IMR-90 (cell line): Measurements from ENCODE around the gene EDARADD. TPM values are rescaled to one million over a fixed set of nuclear protein-coding genes. Genes with fewer than 3 reads are reported as not detected.

Experiments used
- ATAC-seq: fragments of 200-7000 bp; cut with Tn5 transposase; 2 replicates; pipeline ENCODE4 v1.9.1; 2020; ENCODE audit warnings: low read depth, mild to moderate bottlenecking, moderate library complexity
- BruUV-seq: library from RNA; stranded (reverse); fragments of 400-500 nt; replicated peaks from 2 replicates; lab custom pipeline; 2021; lab: Mats Ljungman, UMichigan
- CTCF ChIA-PET: fragments of 300-600 bp; formaldehyde crosslinking; extraction: SDS; loops from one replicate; lab custom pipeline; 2021; ENCODE audit warnings: antibody characterized with exemption; lab: Yijun Ruan, JAX
- POLR2A ChIA-PET: fragments of 300-600 bp; sonication (Branson Sonifier 250); formaldehyde crosslinking; loops from one replicate; lab custom pipeline; 2022; ENCODE audit warnings: antibody characterized with exemption; ENCODE audit not compliant: unreplicated experiment; lab: Charles Lee
- DNase-seq: peaks from one replicate; pipeline ENCODE4 v3.0.0; 2013
- H2AFZ ChIP-seq: replicated peaks from 2 replicates; pipeline ENCODE3; 2013; ENCODE audit warnings: low read length, mild to moderate bottlenecking; ENCODE audit not compliant: poor library complexity
- H2AK5ac ChIP-seq: 2 replicates; pipeline ENCODE4 v1.6.1; 2013; ENCODE audit warnings: low read depth, low read length, inconsistent platforms
- H2AK9ac ChIP-seq: replicated peaks from 2 replicates; pipeline ENCODE3; 2013; ENCODE audit warnings: mild to moderate bottlenecking, low read depth, low read length, moderate library complexity; ENCODE audit not compliant: poor library complexity
- H2BK120ac ChIP-seq: 2 replicates; pipeline ENCODE4 v1.6.1; 2013; ENCODE audit warnings: low read depth, low read length, inconsistent platforms
- H2BK15ac ChIP-seq: 3 replicates; pipeline ENCODE4 v1.6.1; 2013; ENCODE audit warnings: low read depth, low read length, inconsistent platforms
- H2BK20ac ChIP-seq: 2 replicates; pipeline ENCODE4 v1.6.1; 2013; ENCODE audit warnings: low read depth, mild to moderate bottlenecking, inconsistent platforms, low read length, moderate library complexity
- H2BK5ac ChIP-seq: 2 replicates; pipeline ENCODE4 v1.6.1; 2013; ENCODE audit warnings: mild to moderate bottlenecking, low read depth, low read length, inconsistent platforms; ENCODE audit not compliant: poor library complexity, severe bottlenecking
- H3K14ac ChIP-seq: replicated peaks from 2 replicates; pipeline ENCODE4 v1.6.1; 2013; ENCODE audit warnings: low read depth, low read length, inconsistent platforms
- H3K18ac ChIP-seq: 2 replicates; pipeline ENCODE4 v1.6.1; 2013; ENCODE audit warnings: low read depth, low read length, control low read depth
- H3K23ac ChIP-seq: 2 replicates; pipeline ENCODE4 v1.6.1; 2013; ENCODE audit warnings: low read depth, low read length, inconsistent platforms
- H3K27ac ChIP-seq: 2 replicates; pipeline ENCODE4 v1.5.1; 2013; ENCODE audit warnings: mild to moderate bottlenecking, control low read depth, low read length; ENCODE audit not compliant: insufficient read depth
- H3K27me3 ChIP-seq: 2 replicates; pipeline ENCODE4 v1.6.1; 2013; ENCODE audit warnings: low read length; ENCODE audit not compliant: control insufficient read depth, insufficient read depth
- H3K36me3 ChIP-seq: 2 replicates; pipeline ENCODE4 v1.6.1; 2013; ENCODE audit warnings: low read length, mixed read lengths; ENCODE audit not compliant: control insufficient read depth, insufficient read depth
- H3K4ac ChIP-seq: 2 replicates; pipeline ENCODE4 v1.6.1; 2013; ENCODE audit warnings: low read depth, low read length, inconsistent platforms
- H3K4me1 ChIP-seq: 2 replicates; pipeline ENCODE4 v1.6.1; 2013; ENCODE audit warnings: low read length, mixed read lengths; ENCODE audit not compliant: control insufficient read depth, insufficient read depth
- H3K4me2 ChIP-seq: 2 replicates; pipeline ENCODE4 v1.6.1; 2013; ENCODE audit warnings: low read depth, mild to moderate bottlenecking, control low read depth, low read length, moderate library complexity
- H3K4me3 ChIP-seq: 2 replicates; pipeline ENCODE4 v1.5.1; 2013; ENCODE audit warnings: low read depth, mild to moderate bottlenecking, control low read depth, low read length, moderate library complexity; ENCODE audit not compliant: insufficient read depth
- H3K56ac ChIP-seq: 2 replicates; pipeline ENCODE4 v1.6.1; 2013; ENCODE audit warnings: low read length, inconsistent platforms; ENCODE audit not compliant: insufficient read depth; ENCODE audit errors: extremely low read depth
- H3K79me1 ChIP-seq, 2 experiments: 2 replicates each; pipeline ENCODE4 v1.6.1; 2013; ENCODE audit warnings: low read length in 2 of 2, inconsistent platforms in 1 of 2, low read depth in 1 of 2
- H3K9ac ChIP-seq: 2 replicates; pipeline ENCODE4 v1.6.1; 2013; ENCODE audit warnings: low read depth, low read length, control low read depth
- H3K9me1 ChIP-seq: 2 replicates; pipeline ENCODE4 v1.6.1; 2013; ENCODE audit warnings: low read length, inconsistent platforms; ENCODE audit not compliant: insufficient read depth
- H3K9me3 ChIP-seq: 2 replicates; pipeline ENCODE4 v1.6.1; 2013; ENCODE audit warnings: low read length; ENCODE audit not compliant: control insufficient read depth, insufficient read depth
- H4K20me1 ChIP-seq: 2 replicates; pipeline ENCODE4 v1.6.1; 2013; ENCODE audit warnings: low read length, inconsistent platforms; ENCODE audit not compliant: insufficient read depth
- H4K5ac ChIP-seq: 2 replicates; pipeline ENCODE4 v1.6.1; 2013; ENCODE audit warnings: mild to moderate bottlenecking, low read depth, low read length, control low read depth
- H4K8ac ChIP-seq, 2 experiments: 2 replicates each; pipeline ENCODE4 v1.6.1; 2013; ENCODE audit warnings: low read depth in 2 of 2, low read length in 2 of 2, control low read depth in 1 of 2, inconsistent platforms in 1 of 2
- H4K91ac ChIP-seq: 2 replicates; pipeline ENCODE4 v1.6.1; 2013; ENCODE audit warnings: low read depth, low read length, inconsistent platforms; ENCODE audit not compliant: insufficient read depth
- BHLHE40 ChIP-seq: fragments of 150-350 bp; IDR thresholded peaks from 2 replicates; pipeline ENCODE4 v1.6.1; 2016; ENCODE audit warnings: mild to moderate bottlenecking, low read depth, low read length
- CEBPB ChIP-seq: IDR thresholded peaks from 2 replicates; pipeline ENCODE4 v1.6.1; 2012; ENCODE audit warnings: low read depth, low read length, improper control_type of control experiment
- CHD1 ChIP-seq: IDR thresholded peaks from 2 replicates; pipeline ENCODE4 v1.6.1; 2012; ENCODE audit warnings: low read depth, low read length, improper control_type of control experiment
- FOS ChIP-seq: fragments of 150-350 bp; IDR thresholded peaks from 2 replicates; pipeline ENCODE4 v1.6.1; 2016; ENCODE audit warnings: low read depth, low read length
- MAFK ChIP-seq: IDR thresholded peaks from 2 replicates; pipeline ENCODE4 v1.6.1; 2012; ENCODE audit warnings: low read depth, low read length, improper control_type of control experiment
- MAZ ChIP-seq: IDR thresholded peaks from 2 replicates; pipeline ENCODE4 v1.6.1; 2012; ENCODE audit warnings: low read depth, mild to moderate bottlenecking, low read length, improper control_type of control experiment, moderate library complexity, borderline replicate concordance
- MXI1 ChIP-seq: IDR thresholded peaks from 2 replicates; pipeline ENCODE4 v1.6.1; 2012; ENCODE audit warnings: low read depth, mild to moderate bottlenecking, low read length, moderate library complexity, borderline replicate concordance
- NFE2L2 ChIP-seq: fragments of 150-350 bp; IDR thresholded peaks from 2 replicates; pipeline ENCODE4 v1.6.1; 2016; ENCODE audit warnings: low read depth, mild to moderate bottlenecking, low read length
- POLR2A ChIP-seq: IDR thresholded peaks from 2 replicates; pipeline ENCODE4 v1.6.1; 2012; ENCODE audit warnings: mild to moderate bottlenecking, low read depth, low read length
- RAD21 ChIP-seq: IDR thresholded peaks from 2 replicates; pipeline ENCODE4 v1.6.1; 2012; ENCODE audit warnings: low read length, improper control_type of control experiment
- RCOR1 ChIP-seq: IDR thresholded peaks from 2 replicates; pipeline ENCODE4 v1.6.1; 2012; ENCODE audit warnings: mild to moderate bottlenecking, low read length, improper control_type of control experiment; ENCODE audit not compliant: insufficient replicate concordance
- RFX5 ChIP-seq: IDR thresholded peaks from 2 replicates; pipeline ENCODE4 v1.8.0; 2012; ENCODE audit warnings: low read depth, mild to moderate bottlenecking, low read length, moderate library complexity
- SMC3 ChIP-seq: fragments of 150-350 bp; IDR thresholded peaks from 2 replicates; pipeline ENCODE4 v1.6.1; 2016; ENCODE audit warnings: low read depth, mild to moderate bottlenecking, antibody characterized with exemption, low read length, moderate library complexity
- WGBS, 2 experiments: methylation state at CpG; one replicate each; pipeline versions ENCODE4 v1.1.5 to v1.1.7; 2013; ENCODE audit warnings: missing lambda C conversion rate in 2 of 2; ENCODE audit not compliant: insufficient read length in 1 of 2; ENCODE audit errors: extremely low coverage in 2 of 2; 5-methylcytosine and 5-hydroxymethylcytosine counted together
- dilution Hi-C: fragments of 300-500 bp; cut with HindIII; formaldehyde crosslinking; loops from one replicate; pipeline ENCODE4 v1.14.3; 2018; ENCODE audit warnings: low sequenced_read_pairs; ENCODE audit not compliant: unreplicated experiment
- in situ Hi-C: fragments of 300-500 bp; cut with MboI; formaldehyde crosslinking; loops from 3 replicates; pipeline ENCODE4 v1.14.3; 2019; ENCODE audit warnings: low sequenced_read_pairs, inconsistent platforms, mixed read lengths
- intact Hi-C: fragments of 100-400 bp; cut with micrococcal nuclease; formaldehyde crosslinking; loops from 2 replicates; pipeline ENCODE4 v1.10.0; 2022
- polyA plus RNA-seq, 3 experiments: library from polyadenylated mRNA; depleted of rRNA; stranded (reverse); fragments of >200 nt; gene quantifications; 2 replicates each; pipeline ENCODE4 v1.2.3, GENCODE V29; 2012; ENCODE audit warnings: low replicate concordance in 1 of 3
- total RNA-seq: library from RNA; depleted of rRNA; stranded (reverse); fragments of >200 nt; gene quantifications from 2 replicates; pipeline ENCODE4 v1.2.3, GENCODE V29; 2012
- TF ChIP-seq, protein P1 (sequence below): conservative IDR thresholded peaks from 2 replicates; pipeline ENCODE4 v1.5.1; 2012; ENCODE audit warnings: mild to moderate bottlenecking, low read depth, low read length, improper control_type of control experiment
- TF ChIP-seq, protein P2 (sequence below): fragments of 150-350 bp; IDR thresholded peaks from 2 replicates; pipeline ENCODE4 v1.6.1; 2016; ENCODE audit warnings: low read depth, mild to moderate bottlenecking, low read length, moderate library complexity, borderline replicate concordance
- TF ChIP-seq, protein P3 (sequence below): fragments of 150-350 bp; IDR thresholded peaks from 2 replicates; pipeline ENCODE4 v1.6.1; 2017; ENCODE audit warnings: mild to moderate bottlenecking, antibody characterized with exemption, low read length, low read depth

EDARADD gene
- total and polyA plus RNA-seq, 2 of the 4 experiments (the other 2 are of a cell fraction) = not detected

DNA sequence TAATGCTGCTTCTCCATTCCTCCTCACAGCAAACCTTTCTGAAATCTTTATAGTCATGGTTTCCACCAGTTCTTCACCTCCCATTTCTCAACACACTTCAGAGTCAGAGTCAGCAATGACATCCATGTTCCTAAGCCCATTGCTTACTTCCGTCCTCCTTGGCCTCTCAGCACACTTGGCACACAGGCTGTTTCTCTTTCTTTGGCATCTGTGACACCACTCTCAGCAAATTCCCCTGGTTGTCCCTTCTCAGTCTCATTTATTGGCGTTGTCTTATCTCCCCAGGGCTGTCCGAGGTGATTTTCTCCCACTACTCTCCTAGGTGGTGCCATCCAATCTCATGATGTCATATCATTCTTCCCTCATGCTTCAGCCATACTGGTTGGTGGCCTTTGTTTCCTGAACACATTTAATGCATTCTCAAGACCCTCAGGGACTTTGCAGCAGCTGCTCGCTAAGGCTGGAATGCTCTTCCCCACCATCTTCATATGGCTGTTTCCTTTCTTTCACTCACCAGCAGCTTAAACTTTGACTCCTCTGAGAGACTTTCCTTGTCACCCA lies 126.4 kb downstream of the EDARADD start:
- dilution Hi-C loops = no loop called here
- H3K36me3 ChIP-seq = no peaks in the 10 kb centered on the region
- H4K8ac ChIP-seq = no peak overlapping the region
- intact Hi-C loops = loop anchor here (5.0 kb wide), 1 partner anchor 238 kb away; the partner anchor contains the start of gene ERO1B
- H3K9me3 ChIP-seq = no peaks in the 10 kb centered on the region
- no peak overlapping the region for H3K14ac ChIP-seq
- H2BK120ac ChIP-seq = peak overlapping the region; percentile 3; the same call in 1 of the 2 replicates
- no peaks in the 10 kb centered on the region for H3K27me3 ChIP-seq
- no TSS peak for BruUV-seq
- DNase-seq (no peak), ATAC-seq (no peak)
- peaks cover 15% of the 10 kb centered on the region for H3K4me1 ChIP-seq
- H2AFZ ChIP-seq = no peak overlapping the region
- WGBS, 2 experiments = 83% methylated on average over 2 of the region's 4 CpGs; no CpG with 5 or more reads in 1 of the 2 experiments
- TF ChIP-seq, protein P1, sequence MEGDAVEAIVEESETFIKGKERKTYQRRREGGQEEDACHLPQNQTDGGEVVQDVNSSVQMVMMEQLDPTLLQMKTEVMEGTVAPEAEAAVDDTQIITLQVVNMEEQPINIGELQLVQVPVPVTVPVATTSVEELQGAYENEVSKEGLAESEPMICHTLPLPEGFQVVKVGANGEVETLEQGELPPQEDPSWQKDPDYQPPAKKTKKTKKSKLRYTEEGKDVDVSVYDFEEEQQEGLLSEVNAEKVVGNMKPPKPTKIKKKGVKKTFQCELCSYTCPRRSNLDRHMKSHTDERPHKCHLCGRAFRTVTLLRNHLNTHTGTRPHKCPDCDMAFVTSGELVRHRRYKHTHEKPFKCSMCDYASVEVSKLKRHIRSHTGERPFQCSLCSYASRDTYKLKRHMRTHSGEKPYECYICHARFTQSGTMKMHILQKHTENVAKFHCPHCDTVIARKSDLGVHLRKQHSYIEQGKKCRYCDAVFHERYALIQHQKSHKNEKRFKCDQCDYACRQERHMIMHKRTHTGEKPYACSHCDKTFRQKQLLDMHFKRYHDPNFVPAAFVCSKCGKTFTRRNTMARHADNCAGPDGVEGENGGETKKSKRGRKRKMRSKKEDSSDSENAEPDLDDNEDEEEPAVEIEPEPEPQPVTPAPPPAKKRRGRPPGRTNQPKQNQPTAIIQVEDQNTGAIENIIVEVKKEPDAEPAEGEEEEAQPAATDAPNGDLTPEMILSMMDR = no peak
- TF ChIP-seq RCOR1 = no peak
- TF ChIP-seq NFE2L2 = no peak
- no peak for TF ChIP-seq SMC3
- TF ChIP-seq POLR2A = no peak
- TF ChIP-seq RAD21 = no peak
- TF ChIP-seq, protein P2, sequence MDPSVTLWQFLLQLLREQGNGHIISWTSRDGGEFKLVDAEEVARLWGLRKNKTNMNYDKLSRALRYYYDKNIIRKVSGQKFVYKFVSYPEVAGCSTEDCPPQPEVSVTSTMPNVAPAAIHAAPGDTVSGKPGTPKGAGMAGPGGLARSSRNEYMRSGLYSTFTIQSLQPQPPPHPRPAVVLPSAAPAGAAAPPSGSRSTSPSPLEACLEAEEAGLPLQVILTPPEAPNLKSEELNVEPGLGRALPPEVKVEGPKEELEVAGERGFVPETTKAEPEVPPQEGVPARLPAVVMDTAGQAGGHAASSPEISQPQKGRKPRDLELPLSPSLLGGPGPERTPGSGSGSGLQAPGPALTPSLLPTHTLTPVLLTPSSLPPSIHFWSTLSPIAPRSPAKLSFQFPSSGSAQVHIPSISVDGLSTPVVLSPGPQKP = no peak
- no peak for TF ChIP-seq MAZ
- no peak for TF ChIP-seq MXI1
- no peak for TF ChIP-seq MAFK
- TF ChIP-seq, protein P3, sequence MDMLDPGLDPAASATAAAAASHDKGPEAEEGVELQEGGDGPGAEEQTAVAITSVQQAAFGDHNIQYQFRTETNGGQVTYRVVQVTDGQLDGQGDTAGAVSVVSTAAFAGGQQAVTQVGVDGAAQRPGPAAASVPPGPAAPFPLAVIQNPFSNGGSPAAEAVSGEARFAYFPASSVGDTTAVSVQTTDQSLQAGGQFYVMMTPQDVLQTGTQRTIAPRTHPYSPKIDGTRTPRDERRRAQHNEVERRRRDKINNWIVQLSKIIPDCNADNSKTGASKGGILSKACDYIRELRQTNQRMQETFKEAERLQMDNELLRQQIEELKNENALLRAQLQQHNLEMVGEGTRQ = no peak
- TF ChIP-seq CEBPB = no peak
- TF ChIP-seq RFX5 = no peak
- no peak for TF ChIP-seq FOS
- TF ChIP-seq BHLHE40 = no peak
- no peak for TF ChIP-seq CHD1
- no peak overlapping the region for H3K4ac ChIP-seq
- H2AK9ac ChIP-seq = no peak overlapping the region
- no peak overlapping the region for H4K5ac ChIP-seq
- in situ Hi-C loops = no loop called here
- no peak overlapping the region for H4K91ac ChIP-seq
- no peak overlapping the region for H3K18ac ChIP-seq
- H3K27ac ChIP-seq = no peak overlapping the region
- H3K9me1 ChIP-seq = peaks cover 3% of the 10 kb centered on the region; the same call in 1 of the 2 replicates
- ChIA-PET CTCF (no interaction called here), POLR2A (no interaction called here)
- H3K4me2 ChIP-seq = no peak overlapping the region
- H2BK5ac ChIP-seq = no peak overlapping the region
- H2BK20ac ChIP-seq = no peak overlapping the region
- no peak overlapping the region for H2BK15ac ChIP-seq
- H3K56ac ChIP-seq = no peak overlapping the region
- no peak overlapping the region for H3K9ac ChIP-seq
- no peak overlapping the region for H3K23ac ChIP-seq
- no peak overlapping the region for H3K4me3 ChIP-seq
- H3K79me1 ChIP-seq = peaks cover 4 to 8% of the 10 kb centered on the region in 2 experiments; a peak in 2 of 4 replicates
- no peaks in the 10 kb centered on the region for H4K20me1 ChIP-seq
- H2AK5ac ChIP-seq = peak overlapping the region; percentile 20; the same call in 1 of the 2 replicates
